CMK (cell line): Measurements from ENCODE around the gene KIF22.
A peak's percentile ranks its signal among the peaks of the same experiment; 100 is the strongest.

ENCODE experiments used
- DNase-seq: peaks from one replicate; pipeline ENCODE4 v3.0.0-alpha.2; 2010; ENCODE audit warnings: low read depth

KIF22 gene

GRCh38 chr16:29804020-29804419 is 13.5 kb downstream of the KIF22 start:
- DNase-seq, result no peak

- no peak for DNase-seq
Measured at GRCh38 chr16:29804455-29805231, 14.1 kb downstream of the KIF22 start.

GRCh38 chr16:29805232-29806098 is 14.9 kb downstream of the KIF22 start:
- DNase-seq, result peak; percentile 90

GRCh38 chr16:29806099-29806579 is 15.6 kb downstream of the KIF22 start, which contains the start of gene MAZ:
TSS of gene MAZ (plus strand) at chr16:29806529. CDS start at chr16:29806702, 173 bp downstream.
- peak; percentile 87 for DNase-seq

- no peak for DNase-seq
Measured at GRCh38 chr16:29806641-29807425, 16.3 kb downstream of the KIF22 start.

GRCh38 chr16:29807426-29808218 is 17.1 kb downstream of the KIF22 start:
- peak; percentile 69 for DNase-seq

GRCh38 chr16:29808219-29808900 is 17.8 kb downstream of the KIF22 start:
- DNase-seq, result no peak

GRCh38 chr16:29809031-29809747 is 18.6 kb downstream of the KIF22 start:
- DNase-seq, result no peak

- no peak for DNase-seq
Measured at GRCh38 chr16:29809850-29810698, 19.5 kb downstream of the KIF22 start.

GRCh38 chr16:29810699-29811169 is 20.2 kb downstream of the KIF22 start:
- DNase-seq, result no peak

GRCh38 chr16:29811170-29811895 is 20.8 kb downstream of the KIF22 start:
- DNase-seq, result peak; percentile 82

GRCh38 chr16:29811896-29812665 is 21.5 kb downstream of the KIF22 start, which contains the start of gene PRRT2:
TSS of gene PRRT2 (plus strand) at chr16:29812193. CDS start at chr16:29813055, 862 bp downstream.
- no peak for DNase-seq

- no peak for DNase-seq
Measured at GRCh38 chr16:29812754-29813643, 22.4 kb downstream of the KIF22 start.

GRCh38 chr16:29813644-29814562 is 23.4 kb downstream of the KIF22 start:
- DNase-seq, result no peak

- no peak for DNase-seq
Measured at GRCh38 chr16:29814592-29814991, 24.0 kb downstream of the KIF22 start.
